Neutrophil (primary cell): ENCODE data around the gene SHB.

ENCODE experiments used
- H3K27ac ChIP-seq: fragments of 200-600 bp; sonication (generic); 2 replicates; pipeline ENCODE4 v1.5.1; 2016; ENCODE audit warnings: mild to moderate bottlenecking, moderate library complexity
- H3K27me3 ChIP-seq: fragments of 200-600 bp; sonication (generic); 2 replicates; pipeline ENCODE4 v1.6.0; 2016; ENCODE audit warnings: mild to moderate bottlenecking
- H3K36me3 ChIP-seq: fragments of 200-600 bp; sonication (generic); 2 replicates; pipeline ENCODE4 v1.5.1; 2017
- H3K4me1 ChIP-seq, 2 experiments: fragments of 200-600 bp in 1 of 2; sonication (generic) in 1 of 2; 1 replicate in 1 of 2; 2 replicates in 1 of 2; pipeline versions ENCODE4 v1.5.1 to v1.6.1; 2013 to 2016; ENCODE audit warnings: low read depth in 1 of 2, low read length in 1 of 2, mild to moderate bottlenecking in 1 of 2, moderate library complexity in 1 of 2; ENCODE audit not compliant: control insufficient read depth in 1 of 2, insufficient read depth in 1 of 2
- H3K4me3 ChIP-seq, 2 experiments: fragments of 200-600 bp in 1 of 2; sonication (generic) in 1 of 2; 1 replicate in 1 of 2; 2 replicates in 1 of 2; pipeline ENCODE4 v1.5.1; 2013 to 2016; ENCODE audit warnings: low read depth in 1 of 2, low read length in 1 of 2, mild to moderate bottlenecking in 1 of 2, moderate library complexity in 1 of 2
- H3K9me3 ChIP-seq: fragments of 200-600 bp; sonication (generic); 2 replicates; pipeline ENCODE4 v1.5.1; 2016
- TF ChIP-seq, protein P1 (sequence below): fragments of 200-600 bp; sonication (generic); IDR thresholded peaks from 2 replicates; pipeline ENCODE4 v1.5.1; 2016; ENCODE audit warnings: antibody characterized with exemption

Gene SHB

GRCh38 chr9:38011991-38012390, 57.0 kb downstream of the SHB start:
- no peak overlapping the region for H3K4me3 ChIP-seq
- no peaks in the 10 kb centered on the region for H3K9me3 ChIP-seq
- no peaks in the 10 kb centered on the region for H3K27me3 ChIP-seq
- peaks cover 8 to 9% of the 10 kb centered on the region in 2 experiments for H3K4me1 ChIP-seq
- no peak overlapping the region for H3K27ac ChIP-seq
- H3K36me3 ChIP-seq: no peaks in the 10 kb centered on the region
- TF ChIP-seq, protein P1, sequence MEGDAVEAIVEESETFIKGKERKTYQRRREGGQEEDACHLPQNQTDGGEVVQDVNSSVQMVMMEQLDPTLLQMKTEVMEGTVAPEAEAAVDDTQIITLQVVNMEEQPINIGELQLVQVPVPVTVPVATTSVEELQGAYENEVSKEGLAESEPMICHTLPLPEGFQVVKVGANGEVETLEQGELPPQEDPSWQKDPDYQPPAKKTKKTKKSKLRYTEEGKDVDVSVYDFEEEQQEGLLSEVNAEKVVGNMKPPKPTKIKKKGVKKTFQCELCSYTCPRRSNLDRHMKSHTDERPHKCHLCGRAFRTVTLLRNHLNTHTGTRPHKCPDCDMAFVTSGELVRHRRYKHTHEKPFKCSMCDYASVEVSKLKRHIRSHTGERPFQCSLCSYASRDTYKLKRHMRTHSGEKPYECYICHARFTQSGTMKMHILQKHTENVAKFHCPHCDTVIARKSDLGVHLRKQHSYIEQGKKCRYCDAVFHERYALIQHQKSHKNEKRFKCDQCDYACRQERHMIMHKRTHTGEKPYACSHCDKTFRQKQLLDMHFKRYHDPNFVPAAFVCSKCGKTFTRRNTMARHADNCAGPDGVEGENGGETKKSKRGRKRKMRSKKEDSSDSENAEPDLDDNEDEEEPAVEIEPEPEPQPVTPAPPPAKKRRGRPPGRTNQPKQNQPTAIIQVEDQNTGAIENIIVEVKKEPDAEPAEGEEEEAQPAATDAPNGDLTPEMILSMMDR: no peak

DNA sequence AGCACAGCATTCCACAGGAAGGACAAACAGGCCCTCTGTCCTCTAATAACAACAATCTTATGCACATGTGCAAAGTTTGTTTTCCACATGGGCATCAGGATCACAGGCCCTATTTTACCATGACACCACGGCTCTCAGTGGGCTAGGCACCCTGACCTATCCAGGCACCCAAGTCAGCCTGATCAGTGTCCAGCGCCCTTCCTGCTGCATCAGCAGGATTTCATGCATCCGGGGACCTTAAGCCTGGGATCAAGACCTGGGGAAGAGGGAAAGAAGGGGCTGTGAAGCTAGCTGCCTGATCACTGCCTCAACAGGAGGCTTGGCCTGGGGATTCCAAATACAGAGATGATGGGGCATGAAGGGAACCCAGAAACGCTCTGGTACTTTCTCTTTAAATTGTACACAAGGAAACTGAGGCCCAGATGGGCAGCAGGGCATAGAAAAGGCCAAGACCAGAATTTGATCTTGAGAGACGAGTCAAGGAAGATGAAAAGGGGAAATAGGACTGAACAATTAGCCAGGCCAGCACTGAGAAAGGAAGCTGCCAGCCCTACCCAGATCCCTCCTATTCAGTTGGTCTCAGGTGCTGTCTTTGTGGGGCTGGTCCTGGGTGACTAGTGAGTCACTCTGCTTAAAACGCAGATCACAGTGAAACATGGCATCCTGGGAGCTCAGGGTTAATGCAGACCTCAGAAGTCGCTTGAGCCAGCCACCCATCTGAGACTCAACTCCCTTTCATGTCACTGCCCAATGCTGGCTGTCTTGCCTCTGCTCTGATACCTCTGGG, 57.9 kb downstream of the SHB start:
- Histone ChIP-seq H3K36me3 (no peaks in the 10 kb centered on the region), H3K27me3 (no peaks in the 10 kb centered on the region)

GRCh38 chr9:38009990-38010389, 59.0 kb downstream of the SHB start:
- no peaks in the 10 kb centered on the region for H3K36me3 ChIP-seq
- no peak overlapping the region for H3K27ac ChIP-seq
- no peaks in the 10 kb centered on the region for H3K9me3 ChIP-seq
- peaks cover 8 to 9% of the 10 kb centered on the region in 2 experiments for H3K4me1 ChIP-seq
- no peaks in the 10 kb centered on the region for H3K27me3 ChIP-seq
- no peak overlapping the region for H3K4me3 ChIP-seq
- TF ChIP-seq, protein P1: no peak

More for the DNA sequence above, 57.9 kb downstream of the SHB start:
- TF ChIP-seq, protein P1: no peak
- H3K4me1 ChIP-seq: peaks cover 8 to 9% of the 10 kb centered on the region in 2 experiments
- H3K4me3 ChIP-seq: no peak overlapping the region
- H3K9me3 ChIP-seq: no peaks in the 10 kb centered on the region
- no peak overlapping the region for H3K27ac ChIP-seq

- Histone ChIP-seq H3K27ac (no peak overlapping the region), H3K4me1 (peaks cover 8 to 9% of the 10 kb centered on the region in 2 experiments), H3K36me3 (no peaks in the 10 kb centered on the region), H3K4me3 (no peak overlapping the region), H3K27me3 (no peaks in the 10 kb centered on the region), H3K9me3 (no peaks in the 10 kb centered on the region)
- TF ChIP-seq, protein P1: no peak
Measured at GRCh38 chr9:38009035-38009501, 60.0 kb downstream of the SHB start.

- no peaks in the 10 kb centered on the region for H3K9me3 ChIP-seq
- no peak overlapping the region for H3K27ac ChIP-seq
- H3K27me3 ChIP-seq: no peaks in the 10 kb centered on the region
- H3K4me1 ChIP-seq: peaks cover 8 to 9% of the 10 kb centered on the region in 2 experiments
- H3K4me3 ChIP-seq: no peak overlapping the region
- TF ChIP-seq, protein P1: no peak
- no peaks in the 10 kb centered on the region for H3K36me3 ChIP-seq
Measured at GRCh38 chr9:38008168-38009034, 60.6 kb downstream of the SHB start.
